ENCODE measurements around the gene VPS26A.

The VPS26A gene

GRCh38 chr10:69088801-69089501 is 35.0 kb upstream of the VPS26A start:
- H2AK5ac ChIP-seq (ENCODE audit: low read depth, low read length): no peak overlapping the region
- H3K18ac ChIP-seq (ENCODE audit: low read length): no peak overlapping the region
- no peak overlapping the region for H4K91ac ChIP-seq (ENCODE audit: low read depth, low read length, poor library complexity)
- H2BK120ac ChIP-seq (ENCODE audit: low read depth, low read length): no peak overlapping the region
- H3K4me1 ChIP-seq (ENCODE audit: control insufficient read depth in 2 of 2, insufficient read depth in 1 of 2, low read depth in 1 of 2, low read length in 2 of 2): peaks cover 4 to 5% of the 10 kb centered on the region in 2 donors
- no peak overlapping the region for H3K14ac ChIP-seq (ENCODE audit: low read length)
- H4K8ac ChIP-seq (ENCODE audit: low read depth, low read length): no peak overlapping the region
- H3K23ac ChIP-seq (ENCODE audit: low read depth, low read length, poor library complexity): no peak overlapping the region
- H3K4ac ChIP-seq (ENCODE audit: low read length): no peak overlapping the region
- no peak for DNase-seq (ENCODE audit: low spot score)
- H2BK12ac ChIP-seq (ENCODE audit: low read length): no peak overlapping the region
- WGBS, 2 donors (ENCODE audit: extremely low coverage in 2 of 2, insufficient read length in 2 of 2, insufficient replicate concordance in 1 of 2): no CpG with 5 or more reads among the region's 10 CpGs
- H2AFZ ChIP-seq (ENCODE audit: low read length): no peak overlapping the region
- no peaks in the 10 kb centered on the region for H3K79me1 ChIP-seq (ENCODE audit: low read depth, low read length)
- H3K9me3 ChIP-seq (replicated peaks in 1 of 2; ENCODE audit: control insufficient read depth in 2 of 2, insufficient read depth in 1 of 2, low read depth in 1 of 2, low read length in 2 of 2): no peaks in the 10 kb centered on the region
- no peak overlapping the region for H3K4me2 ChIP-seq (ENCODE audit: insufficient read depth, low read length, poor library complexity, severe bottlenecking)
- H3K27ac ChIP-seq (replicated peaks; ENCODE audit: low read length): no peak overlapping the region
- H3K36me3 ChIP-seq (replicated peaks in 1 of 2; ENCODE audit: control insufficient read depth in 2 of 2, insufficient read depth in 2 of 2, low read length in 2 of 2): no peaks in the 10 kb centered on the region
- no peak overlapping the region for H2BK5ac ChIP-seq (ENCODE audit: low read length)
- no peak overlapping the region for H3K9ac ChIP-seq (ENCODE audit: low read depth, low read length, poor library complexity)
- H3K4me3 ChIP-seq (ENCODE audit: low read length in 2 of 2): no peak overlapping the region
- no peak overlapping the region for H2BK15ac ChIP-seq (ENCODE audit: low read length)
- no peaks in the 10 kb centered on the region for H3K27me3 ChIP-seq (ENCODE audit: control insufficient read depth in 3 of 3, insufficient read depth in 3 of 3, low read depth in 1 of 3, low read length in 3 of 3)

GRCh38 chr10:69089638-69090599 is 34.1 kb upstream of the VPS26A start:
- Histone ChIP-seq H2BK120ac (ENCODE audit: low read depth, low read length) (no peak overlapping the region), H3K18ac (ENCODE audit: low read length) (no peak overlapping the region), H3K4me1 (ENCODE audit: control insufficient read depth in 2 of 2, insufficient read depth in 1 of 2, low read depth in 1 of 2, low read length in 2 of 2) (peaks cover 4 to 5% of the 10 kb centered on the region in 2 donors), H3K9ac (ENCODE audit: low read depth, low read length, poor library complexity) (no peak overlapping the region), H2BK12ac (ENCODE audit: low read length) (no peak overlapping the region), H3K23ac (ENCODE audit: low read depth, low read length, poor library complexity) (no peak overlapping the region), H3K4me3 (ENCODE audit: low read length in 2 of 2) (no peak overlapping the region), H2AFZ (ENCODE audit: low read length) (no peak overlapping the region), H2AK5ac (ENCODE audit: low read depth, low read length) (no peak overlapping the region), H4K91ac (ENCODE audit: low read depth, low read length, poor library complexity) (no peak overlapping the region), H2BK5ac (ENCODE audit: low read length) (no peak overlapping the region), H3K4ac (ENCODE audit: low read length) (no peak overlapping the region), H4K8ac (ENCODE audit: low read depth, low read length) (no peak overlapping the region), H3K27ac (replicated peaks; ENCODE audit: low read length) (no peak overlapping the region), H3K4me2 (ENCODE audit: insufficient read depth, low read length, poor library complexity, severe bottlenecking) (no peak overlapping the region), H3K9me3 (replicated peaks in 1 of 2; ENCODE audit: control insufficient read depth in 2 of 2, insufficient read depth in 1 of 2, low read depth in 1 of 2, low read length in 2 of 2) (no peaks in the 10 kb centered on the region), H3K14ac (ENCODE audit: low read length) (no peak overlapping the region), H2BK15ac (ENCODE audit: low read length) (no peak overlapping the region), H3K36me3 (replicated peaks in 1 of 2; ENCODE audit: control insufficient read depth in 2 of 2, insufficient read depth in 2 of 2, low read length in 2 of 2) (no peaks in the 10 kb centered on the region), H3K27me3 (ENCODE audit: control insufficient read depth in 3 of 3, insufficient read depth in 3 of 3, low read depth in 1 of 3, low read length in 3 of 3) (no peaks in the 10 kb centered on the region), H3K79me1 (ENCODE audit: low read depth, low read length) (no peaks in the 10 kb centered on the region)
- DNase-seq (ENCODE audit: low spot score): no peak
- WGBS, 2 donors (ENCODE audit: extremely low coverage in 2 of 2, insufficient read length in 2 of 2, insufficient replicate concordance in 1 of 2): no CpG with 5 or more reads among the region's 16 CpGs

DNA sequence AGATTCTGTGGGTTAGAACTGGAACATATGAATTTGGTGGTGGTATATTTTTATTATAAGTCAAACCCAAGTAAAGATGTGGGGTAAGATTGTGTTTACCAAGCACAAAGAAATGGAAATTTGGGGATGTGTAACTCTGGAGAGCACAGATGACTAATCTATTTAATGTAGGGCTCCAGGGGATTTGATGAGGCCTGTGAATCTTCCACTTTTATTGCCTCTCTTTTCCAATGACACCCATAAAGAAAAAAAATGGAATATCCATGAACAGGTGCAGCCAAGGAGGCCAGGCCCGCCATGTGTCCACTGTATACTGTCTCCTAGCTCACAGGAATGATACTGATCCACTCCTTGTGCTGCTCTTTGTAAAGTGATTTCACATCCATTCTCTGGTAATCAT is 33.3 kb upstream of the VPS26A start:
- H3K4me1 ChIP-seq (ENCODE audit: control insufficient read depth in 2 of 2, insufficient read depth in 1 of 2, low read depth in 1 of 2, low read length in 2 of 2): peaks cover 3 to 4% of the 10 kb centered on the region in 2 donors
- H3K4me3 ChIP-seq (ENCODE audit: low read length in 2 of 2): no peak overlapping the region
- H2AFZ ChIP-seq (ENCODE audit: low read length): no peak overlapping the region
- H4K91ac ChIP-seq (ENCODE audit: low read depth, low read length, poor library complexity): no peak overlapping the region
- no peak overlapping the region for H2BK120ac ChIP-seq (ENCODE audit: low read depth, low read length)
- H3K36me3 ChIP-seq (replicated peaks in 1 of 2; ENCODE audit: control insufficient read depth in 2 of 2, insufficient read depth in 2 of 2, low read length in 2 of 2): no peaks in the 10 kb centered on the region
- H3K27me3 ChIP-seq (ENCODE audit: control insufficient read depth in 3 of 3, insufficient read depth in 3 of 3, low read depth in 1 of 3, low read length in 3 of 3): no peaks in the 10 kb centered on the region
- H3K18ac ChIP-seq (ENCODE audit: low read length): no peak overlapping the region
- H3K9me3 ChIP-seq (replicated peaks in 1 of 2; ENCODE audit: control insufficient read depth in 2 of 2, insufficient read depth in 1 of 2, low read depth in 1 of 2, low read length in 2 of 2): no peaks in the 10 kb centered on the region
- H3K9ac ChIP-seq (ENCODE audit: low read depth, low read length, poor library complexity): no peak overlapping the region
- no peak overlapping the region for H2BK15ac ChIP-seq (ENCODE audit: low read length)
- H3K14ac ChIP-seq (ENCODE audit: low read length): no peak overlapping the region
- no peak overlapping the region for H2BK12ac ChIP-seq (ENCODE audit: low read length)
- no peak overlapping the region for H3K4me2 ChIP-seq (ENCODE audit: insufficient read depth, low read length, poor library complexity, severe bottlenecking)
- H3K23ac ChIP-seq (ENCODE audit: low read depth, low read length, poor library complexity): no peak overlapping the region
- no peak for DNase-seq (ENCODE audit: low spot score)
- no peaks in the 10 kb centered on the region for H3K79me1 ChIP-seq (ENCODE audit: low read depth, low read length)
- no peak overlapping the region for H4K8ac ChIP-seq (ENCODE audit: low read depth, low read length)
- H2AK5ac ChIP-seq (ENCODE audit: low read depth, low read length): no peak overlapping the region
- H3K27ac ChIP-seq (replicated peaks; ENCODE audit: low read length): no peak overlapping the region
- no CpG with 5 or more reads among the region's 1 CpG for WGBS, 2 donors (ENCODE audit: extremely low coverage in 2 of 2, insufficient read length in 2 of 2, insufficient replicate concordance in 1 of 2)
- no peak overlapping the region for H2BK5ac ChIP-seq (ENCODE audit: low read length)
- H3K4ac ChIP-seq (ENCODE audit: low read length): no peak overlapping the region

- Histone ChIP-seq H4K91ac (ENCODE audit: low read depth, low read length, poor library complexity) (no peak overlapping the region), H3K27me3 (ENCODE audit: control insufficient read depth in 3 of 3, insufficient read depth in 3 of 3, low read depth in 1 of 3, low read length in 3 of 3) (no peaks in the 10 kb centered on the region), H3K79me1 (ENCODE audit: low read depth, low read length) (no peaks in the 10 kb centered on the region), H3K9ac (ENCODE audit: low read depth, low read length, poor library complexity) (no peak overlapping the region), H3K4me1 (ENCODE audit: control insufficient read depth in 2 of 2, insufficient read depth in 1 of 2, low read depth in 1 of 2, low read length in 2 of 2) (peaks cover under 1% of the 10 kb centered on the region in 2 donors), H2BK120ac (ENCODE audit: low read depth, low read length) (no peak overlapping the region), H2BK15ac (ENCODE audit: low read length) (no peak overlapping the region), H3K4me2 (ENCODE audit: insufficient read depth, low read length, poor library complexity, severe bottlenecking) (no peak overlapping the region), H3K18ac (ENCODE audit: low read length) (no peak overlapping the region), H3K14ac (ENCODE audit: low read length) (no peak overlapping the region), H3K4ac (ENCODE audit: low read length) (no peak overlapping the region), H3K23ac (ENCODE audit: low read depth, low read length, poor library complexity) (no peak overlapping the region), H3K4me3 (ENCODE audit: low read length in 2 of 2) (no peak overlapping the region), H2AK5ac (ENCODE audit: low read depth, low read length) (no peak overlapping the region), H4K8ac (ENCODE audit: low read depth, low read length) (no peak overlapping the region), H3K27ac (replicated peaks; ENCODE audit: low read length) (no peak overlapping the region), H2BK5ac (ENCODE audit: low read length) (no peak overlapping the region), H2AFZ (ENCODE audit: low read length) (no peak overlapping the region), H3K36me3 (replicated peaks in 1 of 2; ENCODE audit: control insufficient read depth in 2 of 2, insufficient read depth in 2 of 2, low read length in 2 of 2) (no peaks in the 10 kb centered on the region), H2BK12ac (ENCODE audit: low read length) (no peak overlapping the region), H3K9me3 (replicated peaks in 1 of 2; ENCODE audit: control insufficient read depth in 2 of 2, insufficient read depth in 1 of 2, low read depth in 1 of 2, low read length in 2 of 2) (no peaks in the 10 kb centered on the region)
- WGBS, 2 donors (ENCODE audit: extremely low coverage in 2 of 2, insufficient read length in 2 of 2, insufficient replicate concordance in 1 of 2): no CpG with 5 or more reads among the region's 8 CpGs
- no peak for DNase-seq (ENCODE audit: low spot score)
These were observed 32.8 kb upstream of the VPS26A start for GRCh38 chr10:69091143-69091651.

Measured in neuronal stem cell (in vitro differentiated cells).